Stimulated activated CD8-positive, alpha-beta memory T cell treated with anti-CD3 and anti-CD28 coated beads, Interleukin-12 subunit alpha, Interleukin-12 subunit beta, amount 100 ng/mL, for 1 hour (primary cell): ENCODE results near the gene TOR4A.

Experiments used
- DNase-seq: peaks from one replicate; pipeline ENCODE4 v3.0.0-alpha.2; 2020; ENCODE audit warnings: low read depth

TOR4A gene

DNA sequence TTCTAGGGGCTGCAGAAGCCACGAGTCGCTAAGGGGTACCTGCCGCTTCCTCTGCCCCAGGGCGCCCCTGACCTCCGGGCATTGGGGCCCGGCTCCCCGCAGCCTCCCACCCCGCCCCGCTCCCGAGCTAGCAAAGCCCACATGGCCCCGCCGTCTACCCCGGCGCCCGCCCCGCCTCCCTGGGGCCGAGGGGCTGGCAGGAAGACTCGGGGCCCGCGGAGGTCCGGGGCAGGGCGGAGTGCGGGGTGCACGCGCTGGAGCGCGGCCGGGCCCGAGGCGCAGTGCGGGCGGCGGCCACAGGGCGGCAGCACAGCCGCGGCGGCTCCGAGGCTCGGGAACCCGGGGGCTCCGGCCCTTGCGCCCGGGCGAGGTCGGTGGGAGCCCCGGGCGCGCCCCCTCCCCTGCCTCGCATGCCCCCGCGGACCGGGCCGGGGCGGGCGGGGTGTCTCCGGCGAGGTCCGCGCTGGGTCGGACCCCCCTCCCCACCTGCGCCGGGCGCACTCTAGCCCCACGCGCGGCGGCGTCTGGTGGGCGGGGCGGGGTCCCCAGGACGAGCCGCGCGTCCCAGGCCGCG, 17.8 kb downstream of the TOR4A start:
- DNase-seq: no peak

- DNase-seq: no peak
These were observed 18.5 kb downstream of the TOR4A start for GRCh38 chr9:137295849-137296669.

- no peak for DNase-seq
These were observed 19.4 kb downstream of the TOR4A start for GRCh38 chr9:137296670-137297664.

DNA sequence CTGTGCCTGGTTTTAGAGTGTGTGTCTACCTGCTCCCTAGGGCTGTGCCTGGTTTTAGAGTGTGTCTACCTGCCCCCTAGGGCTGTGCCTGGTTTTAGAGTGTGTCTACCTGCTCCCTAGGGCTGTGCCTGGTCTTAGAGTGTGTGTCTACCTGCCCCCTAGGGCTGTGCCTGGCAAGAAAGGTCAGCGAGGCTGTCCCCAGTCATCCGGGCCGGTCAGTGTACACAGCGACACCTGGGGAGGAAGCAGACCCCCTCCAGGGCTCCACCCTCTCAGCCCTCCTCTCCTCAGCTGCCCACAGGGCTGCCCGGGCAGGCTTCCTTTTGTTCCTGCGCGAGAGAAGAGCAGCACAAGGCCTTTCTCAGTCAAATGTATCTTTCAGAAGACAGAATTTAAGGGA, 20.4 kb downstream of the TOR4A start:
- no peak for DNase-seq

DNA sequence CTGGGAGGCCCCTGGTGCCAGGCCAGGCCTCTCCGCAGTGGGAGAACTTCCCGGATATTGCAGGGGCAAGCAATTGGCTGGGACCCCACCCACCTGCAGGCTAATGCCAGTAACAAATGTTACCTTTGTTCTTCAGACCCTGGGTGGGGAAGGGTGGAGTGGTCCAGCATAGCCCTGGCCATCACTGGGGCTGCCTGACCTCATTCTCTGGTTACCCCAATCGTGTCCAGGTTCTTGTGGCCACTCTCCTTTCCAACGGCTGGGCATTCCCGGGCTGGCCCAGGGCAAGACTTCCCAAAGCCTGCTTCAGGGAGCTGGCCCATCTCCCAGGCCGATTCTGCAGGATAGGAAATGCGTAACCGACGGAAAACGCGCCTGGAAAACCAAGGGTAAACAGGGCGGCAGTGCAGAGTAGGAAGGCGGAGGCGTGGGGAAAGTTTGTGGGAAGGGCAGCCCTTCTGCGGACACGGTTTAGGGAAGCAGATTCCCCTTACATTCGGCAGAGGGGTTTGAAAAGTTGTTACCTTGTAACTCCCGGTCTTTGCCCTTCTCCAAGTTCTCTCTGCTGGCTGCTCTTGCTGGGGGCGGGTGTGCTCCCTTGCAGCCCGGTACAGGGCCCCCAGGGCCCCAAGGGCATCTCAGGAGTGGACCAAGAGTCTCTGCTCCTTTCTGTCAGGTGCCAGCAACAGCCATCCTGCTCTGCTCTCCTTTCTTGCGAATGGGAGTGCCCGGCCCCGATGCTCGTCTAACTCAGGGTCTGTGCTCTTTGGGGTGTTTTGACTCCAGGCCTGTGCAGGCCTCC, 21.1 kb downstream of the TOR4A start:
- DNase-seq: no peak

GRCh38 chr9:137299203-137299565, 21.7 kb downstream of the TOR4A start:
- no peak for DNase-seq

- no peak for DNase-seq
These were observed 22.4 kb downstream of the TOR4A start for GRCh38 chr9:137299938-137300337.

- no peak for DNase-seq
These were observed 23.1 kb downstream of the TOR4A start for GRCh38 chr9:137300567-137301080.

DNA sequence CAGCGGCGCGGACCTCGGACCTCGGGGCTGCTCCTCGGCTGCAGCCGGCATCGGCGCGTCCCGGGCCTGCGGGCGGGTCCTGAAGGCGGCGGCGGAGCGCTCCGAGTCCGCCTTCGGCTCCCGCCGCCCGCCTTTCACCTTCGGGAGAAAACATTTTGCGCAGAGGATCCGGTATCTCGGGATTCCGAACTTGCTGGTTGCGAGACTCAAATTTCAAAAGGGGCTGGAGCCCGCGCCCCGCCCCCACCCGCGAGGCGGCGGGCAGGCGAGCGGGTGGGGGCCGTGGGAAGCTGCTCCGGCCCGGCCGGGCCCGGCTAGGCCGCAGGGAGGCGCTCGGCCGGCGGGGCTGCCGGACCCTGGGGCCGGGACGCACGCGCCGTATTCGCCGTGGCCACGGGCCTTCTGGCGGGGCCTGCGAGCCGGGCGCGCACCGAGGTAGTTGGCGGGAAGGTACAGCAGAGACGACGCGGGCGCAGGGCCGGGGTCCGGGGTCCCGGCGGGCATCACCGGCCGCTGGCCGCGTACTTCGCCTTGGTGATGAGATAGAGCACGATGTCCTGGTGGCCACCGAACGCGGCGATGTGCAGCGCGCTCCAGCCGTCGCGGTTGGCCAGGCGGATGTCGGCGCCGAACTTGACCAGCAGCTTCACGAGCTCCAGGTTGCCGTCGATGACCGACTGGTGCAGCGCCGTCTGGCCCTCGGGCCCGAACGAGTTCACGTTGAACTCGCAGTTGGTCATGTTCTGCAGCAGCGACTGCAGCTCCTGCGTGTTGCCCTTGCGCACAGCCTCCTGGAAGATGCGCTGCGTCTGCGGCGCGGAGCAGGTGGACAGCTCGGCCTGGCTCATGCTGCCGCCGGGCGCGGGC, 23.8 kb downstream of the TOR4A start:
- no peak for DNase-seq

DNA sequence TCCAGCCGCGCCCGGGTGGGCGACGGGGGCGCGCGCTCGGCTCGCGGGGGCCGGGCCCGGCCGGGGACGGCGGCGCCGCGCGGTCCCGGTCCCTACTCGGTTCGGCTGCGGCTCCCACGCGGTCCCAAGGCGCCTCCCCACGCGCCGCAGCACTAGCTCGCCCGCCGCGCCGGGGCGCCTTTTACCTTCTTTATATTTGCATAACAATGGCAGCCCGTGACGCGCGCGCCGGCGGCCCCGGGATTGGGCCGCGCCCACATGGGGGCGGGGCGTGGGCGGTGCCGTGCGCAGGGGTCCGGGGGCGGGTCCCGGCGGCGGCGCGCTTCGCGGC, 24.6 kb downstream of the TOR4A start, which contains the start of gene NRARP:
Gene NRARP, minus strand, starts transcription at position 154 of the 331 bp plus-strand sequence. CDS start 343 bp downstream, outside the sequence.
- peak; percentile 82 for DNase-seq

DNA sequence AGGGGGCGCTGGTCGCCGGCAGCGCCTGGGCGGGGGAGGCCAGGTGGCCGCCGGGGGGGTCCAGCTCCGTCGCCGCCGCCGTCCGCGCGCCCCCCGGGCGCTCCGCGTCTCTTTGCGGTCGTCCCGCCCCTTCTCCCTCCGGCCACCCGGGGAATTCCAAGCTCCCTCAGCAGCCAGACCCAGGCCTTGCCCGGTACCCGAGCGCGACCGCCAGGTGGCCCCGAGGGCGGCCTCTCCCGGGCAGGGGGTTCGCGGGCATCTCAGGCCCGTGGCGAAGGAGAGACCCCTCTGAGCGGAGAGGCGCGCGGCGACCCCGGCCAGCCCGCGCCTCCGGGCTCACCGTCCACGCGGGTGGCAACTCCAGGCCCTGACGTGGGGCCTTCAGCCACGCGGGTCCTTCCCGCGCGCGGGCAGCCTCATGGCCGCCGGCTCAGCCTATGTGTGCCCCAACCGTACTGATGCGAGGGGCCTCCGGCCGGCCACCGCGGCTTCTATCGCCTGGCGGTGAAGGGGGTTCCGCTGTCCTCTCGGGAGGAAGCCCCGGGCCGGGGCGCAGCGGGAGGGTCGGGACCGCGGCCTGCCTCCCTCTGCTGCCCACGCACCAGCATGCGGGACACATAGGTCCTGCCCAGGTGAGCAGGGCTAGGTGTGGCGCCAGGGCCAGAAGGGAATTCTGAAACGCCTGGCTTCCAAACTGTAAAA, 25.1 kb downstream of the TOR4A start:
- no peak for DNase-seq

DNA sequence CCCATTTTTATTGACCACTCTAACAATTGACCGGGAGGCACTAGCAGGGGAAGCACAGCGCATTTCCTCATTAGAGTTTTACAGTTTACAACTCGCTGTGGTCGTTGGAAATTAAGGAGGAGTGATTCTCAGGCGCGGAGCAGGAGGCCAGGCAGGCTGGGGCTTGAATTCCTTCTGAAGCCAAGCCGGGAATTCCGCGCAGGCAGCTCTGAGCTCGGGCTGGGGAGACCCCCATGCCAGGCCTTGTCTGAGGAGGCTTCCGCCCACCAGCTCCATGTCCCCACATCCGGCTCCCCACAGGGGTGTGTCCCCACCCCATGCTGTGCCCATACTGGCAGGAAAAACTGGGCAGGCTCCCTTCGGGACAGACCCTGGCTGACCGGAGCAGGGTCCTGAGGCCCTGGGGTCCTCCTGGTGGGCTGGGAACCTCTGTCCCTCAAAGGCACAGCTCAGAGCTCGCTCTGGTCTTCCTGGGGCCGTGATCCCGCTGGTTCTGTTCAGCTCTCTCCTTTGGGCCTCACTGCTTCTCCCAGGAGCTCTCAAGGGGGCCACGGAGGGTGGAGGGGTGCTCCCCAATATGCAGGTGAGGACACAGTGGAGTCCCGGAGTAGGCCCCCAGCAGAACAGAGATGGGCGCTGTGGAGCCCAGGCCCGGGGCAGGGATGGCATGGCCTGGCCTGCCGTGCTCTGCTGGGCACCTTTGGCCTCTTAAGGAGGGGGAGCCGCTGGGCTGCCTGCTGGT, 25.8 kb downstream of the TOR4A start:
- no peak for DNase-seq

DNA sequence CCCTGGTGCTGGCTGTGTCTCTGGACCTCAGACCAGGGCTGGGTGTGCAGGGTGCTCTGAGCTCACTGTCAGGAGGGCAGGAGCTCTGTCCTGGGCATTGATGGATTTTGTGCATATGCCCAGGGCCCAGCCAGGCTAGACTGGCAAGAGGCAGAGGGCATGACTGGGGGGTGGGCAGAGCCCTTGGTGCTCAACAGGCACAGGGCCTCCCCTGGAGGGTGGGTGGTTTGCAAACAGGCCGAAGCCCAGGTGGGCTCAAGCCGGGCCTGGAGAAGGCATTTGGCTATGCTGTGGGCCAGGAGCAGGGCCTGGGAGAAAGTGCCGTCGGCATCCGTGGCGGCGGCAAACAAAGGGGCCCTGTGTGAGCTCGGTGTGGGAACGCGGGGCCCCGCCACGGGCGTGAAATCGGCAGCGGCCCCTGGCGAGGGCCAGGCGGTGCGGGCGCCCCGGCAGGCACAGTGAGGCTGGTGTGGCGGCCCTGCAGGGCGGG, 26.4 kb downstream of the TOR4A start:
- no peak for DNase-seq

DNA sequence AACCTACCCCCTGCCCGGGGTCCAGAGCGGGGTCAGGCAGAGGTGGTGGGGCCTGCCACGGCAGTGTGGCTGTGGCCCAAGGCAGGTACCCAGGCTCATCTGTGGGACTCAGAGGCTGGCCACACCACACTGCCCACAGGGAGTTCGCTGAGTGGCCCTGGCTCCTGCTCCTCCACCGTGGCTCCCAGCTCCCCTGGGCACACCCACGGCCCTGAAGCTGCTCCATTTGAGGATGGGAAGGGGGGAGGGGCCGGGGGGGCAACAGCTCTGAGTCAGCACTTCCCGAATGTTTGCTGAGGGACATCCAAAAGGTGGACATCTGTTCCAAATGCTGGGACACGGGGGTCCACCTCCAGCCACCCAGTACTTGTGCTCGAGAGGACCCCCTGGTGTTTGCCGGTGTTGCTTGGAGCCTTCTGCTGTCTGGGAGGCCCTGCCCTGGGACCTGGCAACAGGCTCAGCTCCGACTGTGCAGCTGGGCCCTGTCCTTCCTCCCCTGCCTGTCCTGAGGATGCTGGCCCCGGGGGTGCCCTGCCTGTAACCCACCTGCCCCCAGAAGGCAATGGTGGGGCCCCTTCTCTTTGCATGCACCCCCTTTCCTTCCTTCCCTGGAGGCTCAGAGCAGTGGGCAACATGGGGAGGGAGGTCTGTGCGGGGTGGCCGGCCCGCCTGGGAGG, 27.0 kb downstream of the TOR4A start:
- no peak for DNase-seq

- peak; percentile 24 for DNase-seq
These were observed 27.7 kb downstream of the TOR4A start for GRCh38 chr9:137305060-137305797.

- no peak for DNase-seq
These were observed 28.2 kb downstream of the TOR4A start for GRCh38 chr9:137305798-137306065.

DNA sequence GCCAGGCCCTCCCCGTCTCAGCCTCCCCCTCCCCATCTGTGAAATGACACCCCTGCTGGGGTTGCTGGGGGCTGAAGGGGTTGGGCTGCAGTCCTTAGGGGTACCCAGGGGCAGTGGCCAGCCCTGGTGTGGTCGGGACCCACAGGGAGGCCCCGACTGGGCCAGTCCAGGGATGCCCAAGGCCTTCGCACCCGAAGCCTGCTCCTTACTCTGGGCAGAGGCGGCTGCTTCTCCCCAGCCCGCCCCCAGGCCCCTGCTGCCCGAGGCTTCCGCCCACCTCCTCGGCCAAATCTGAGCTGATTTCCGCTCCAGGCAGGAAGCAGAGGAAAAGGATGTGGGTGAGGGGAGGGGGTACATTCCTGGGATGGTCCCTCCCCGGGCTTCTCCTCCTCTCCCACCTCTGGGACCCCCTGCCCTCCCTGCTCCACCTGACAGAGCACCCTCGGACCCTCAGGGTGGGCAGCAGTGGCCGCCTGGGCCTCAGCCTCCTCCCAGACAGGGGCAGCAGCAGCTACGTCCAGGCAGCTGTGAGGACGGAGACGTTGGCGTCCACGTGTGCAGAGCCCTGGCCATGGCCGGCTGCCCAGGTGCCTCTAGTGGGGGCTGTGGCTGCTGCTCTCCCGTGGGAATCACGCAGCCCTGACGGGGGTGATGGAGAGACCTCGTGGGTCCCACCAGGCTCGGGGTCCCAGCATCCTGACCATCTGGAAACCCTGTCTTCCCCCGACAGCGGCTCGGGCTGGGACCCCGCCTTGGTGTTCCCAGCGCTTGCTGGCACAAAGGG, 28.7 kb downstream of the TOR4A start:
- DNase-seq: no peak
